Mucosa of rectum (tissue), 2 donors: ENCODE data around the gene SGPP2.
"Not testable (repeated sequence)": the region's sequence is repeated elsewhere in the genome, so short reads cannot be mapped to it uniquely, and the experiment has no call there.

Experiments used
- H3K27ac ChIP-seq, 2 donors: one replicate each; pipeline ENCODE4 v1.7.0; 2013; ENCODE audit warnings: inconsistent platforms in 2 of 2, low read depth in 2 of 2, low read length in 2 of 2
- H3K27me3 ChIP-seq, 2 donors: one replicate each; pipeline ENCODE4 v1.7.0; 2013; ENCODE audit warnings: low read length in 2 of 2; ENCODE audit not compliant: control insufficient read depth in 2 of 2, insufficient read depth in 2 of 2
- H3K36me3 ChIP-seq, 2 donors: one replicate each; pipeline ENCODE4 v1.7.0; 2013; ENCODE audit warnings: low read length in 2 of 2; ENCODE audit not compliant: control insufficient read depth in 2 of 2, insufficient read depth in 2 of 2
- H3K4me1 ChIP-seq, 2 donors: one replicate each; pipeline ENCODE4 v1.7.0; 2013; ENCODE audit warnings: low read length in 2 of 2, mild to moderate bottlenecking in 1 of 2; ENCODE audit not compliant: control insufficient read depth in 2 of 2, insufficient read depth in 2 of 2
- H3K4me3 ChIP-seq, 2 donors: one replicate each; pipeline ENCODE4 v1.7.0; 2013; ENCODE audit warnings: low read length in 2 of 2
- H3K9ac ChIP-seq, 2 donors: one replicate each; pipeline ENCODE4 v1.7.0; 2013; ENCODE audit warnings: low read length in 2 of 2, low read depth in 1 of 2, mild to moderate bottlenecking in 1 of 2
- H3K9me3 ChIP-seq, 2 donors: one replicate each; pipeline ENCODE4 v1.7.0; 2013; ENCODE audit warnings: low read length in 2 of 2; ENCODE audit not compliant: control insufficient read depth in 2 of 2
- donor health status: healthy.
- donor health status: Normal muscosa, but diverticular disease.

SGPP2 gene

GRCh38 chr2:222572264-222572721 is 147.9 kb downstream of the SGPP2 start:
- no peaks in the 10 kb centered on the region for H3K27me3 ChIP-seq
- H3K27ac ChIP-seq = no peak overlapping the region
- H3K4me3 ChIP-seq = no peak overlapping the region
- H3K36me3 ChIP-seq = peaks cover 5 to 13% of the 10 kb centered on the region in 2 donors
- H3K9ac ChIP-seq = no peak overlapping the region
- no peaks in the 10 kb centered on the region for H3K4me1 ChIP-seq
- H3K9me3 ChIP-seq = no peaks in the 10 kb centered on the region

GRCh38 chr2:222572751-222573174 is 148.4 kb downstream of the SGPP2 start:
- Histone ChIP-seq H3K36me3 (peaks cover 5 to 8% of the 10 kb centered on the region in 2 donors), H3K27ac (no peak overlapping the region), H3K4me1 (no peaks in the 10 kb centered on the region), H3K9me3 (no peaks in the 10 kb centered on the region), H3K27me3 (no peaks in the 10 kb centered on the region), H3K4me3 (no peak overlapping the region), H3K9ac (no peak overlapping the region)

- H3K27me3 ChIP-seq = no peaks in the 10 kb centered on the region
- H3K36me3 ChIP-seq = peaks cover 5 to 14% of the 10 kb centered on the region in 2 donors
- H3K4me1 ChIP-seq = no peaks in the 10 kb centered on the region
- H3K9ac ChIP-seq = no peak overlapping the region
- no peak overlapping the region for H3K27ac ChIP-seq
- H3K4me3 ChIP-seq = no peak overlapping the region
- no peaks in the 10 kb centered on the region for H3K9me3 ChIP-seq
Measured at GRCh38 chr2:222575618-222576017, 151.3 kb downstream of the SGPP2 start.

- Histone ChIP-seq H3K27ac (peak overlapping the region in 1 of 2 donors; percentile 51), H3K9ac (no peak overlapping the region), H3K4me1 (no peaks in the 10 kb centered on the region), H3K36me3 (peaks cover 3 to 11% of the 10 kb centered on the region in 2 donors), H3K9me3 (no peaks in the 10 kb centered on the region), H3K27me3 (no peaks in the 10 kb centered on the region), H3K4me3 (no peak overlapping the region)
Measured at GRCh38 chr2:222576171-222577081, 152.1 kb downstream of the SGPP2 start.

- H3K36me3 ChIP-seq = peaks cover 0 to 6% of the 10 kb centered on the region in 2 donors
- H3K4me1 ChIP-seq = no peaks in the 10 kb centered on the region
Measured at GRCh38 chr2:222577341-222577740, 153.0 kb downstream of the SGPP2 start.

GRCh38 chr2:222582928-222583327 is 158.6 kb downstream of the SGPP2 start:
- Histone ChIP-seq H3K4me1 (no peaks in the 10 kb centered on the region), H3K9me3 (no peaks in the 10 kb centered on the region), H3K27ac (no peak overlapping the region), H3K36me3 (peaks cover 2 to 9% of the 10 kb centered on the region in 2 donors), H3K27me3 (no peaks in the 10 kb centered on the region), H3K9ac (no peak overlapping the region), H3K4me3 (no peak overlapping the region)

More at GRCh38 chr2:222577341-222577740, 153.0 kb downstream of the SGPP2 start:
- Histone ChIP-seq H3K9me3 (no peaks in the 10 kb centered on the region), H3K4me3 (no peak overlapping the region), H3K27me3 (no peaks in the 10 kb centered on the region), H3K9ac (no peak overlapping the region), H3K27ac (no peak overlapping the region)

GRCh38 chr2:222584589-222584988 is 160.2 kb downstream of the SGPP2 start:
- H3K9ac ChIP-seq, H3K4me1 ChIP-seq, H3K36me3 ChIP-seq, H3K27me3 ChIP-seq, H3K27ac ChIP-seq, H3K9me3 ChIP-seq, H3K4me3 ChIP-seq: not testable (repeated sequence)

GRCh38 chr2:222591661-222592060 is 167.3 kb downstream of the SGPP2 start:
- H3K27me3 ChIP-seq = no peaks in the 10 kb centered on the region
- H3K4me1 ChIP-seq = peaks cover 0 to 10% of the 10 kb centered on the region in 2 donors
- no peak overlapping the region for H3K27ac ChIP-seq
- H3K9ac ChIP-seq = no peak overlapping the region
- H3K36me3 ChIP-seq = peaks cover 0 to 10% of the 10 kb centered on the region in 2 donors
- no peak overlapping the region for H3K4me3 ChIP-seq
- no peaks in the 10 kb centered on the region for H3K9me3 ChIP-seq

- Histone ChIP-seq H3K27ac (no peak overlapping the region), H3K9ac (no peak overlapping the region), H3K4me3 (no peak overlapping the region), H3K27me3 (no peaks in the 10 kb centered on the region), H3K36me3 (peaks cover 0 to 10% of the 10 kb centered on the region in 2 donors), H3K9me3 (no peaks in the 10 kb centered on the region), H3K4me1 (peaks cover 0 to 10% of the 10 kb centered on the region in 2 donors)
Measured at GRCh38 chr2:222592176-222592575, 167.8 kb downstream of the SGPP2 start.

GRCh38 chr2:222594679-222595078 is 170.3 kb downstream of the SGPP2 start:
- no peaks in the 10 kb centered on the region for H3K9me3 ChIP-seq
- no peak overlapping the region for H3K9ac ChIP-seq
- peaks cover 0 to 16% of the 10 kb centered on the region in 2 donors for H3K4me1 ChIP-seq
- H3K27ac ChIP-seq = peak overlapping the region in 1 of 2 donors; percentile 51
- H3K4me3 ChIP-seq = no peak overlapping the region
- no peaks in the 10 kb centered on the region for H3K27me3 ChIP-seq
- peaks cover 7 to 20% of the 10 kb centered on the region in 2 donors for H3K36me3 ChIP-seq
